Esophagus muscularis mucosa (tissue), 4 donors: Measurements from ENCODE around the gene PYDC1. TPM values are rescaled to one million over a fixed set of nuclear protein-coding genes. Genes with fewer than 3 reads are reported as not detected.

Experiments used
- DNase-seq: peaks from one replicate; pipeline ENCODE4 v3.0.0-alpha.2; 2017; ENCODE audit errors: extremely low spot score
- H3K27ac ChIP-seq, 4 donors: fragments of 200-600 bp; sonication (generic); replicated peaks in 1 of 4; 1 replicate in 3 of 4; 2 replicates in 1 of 4; pipeline ENCODE4 v1.5.1; 2016 to 2019; ENCODE audit warnings: mild to moderate bottlenecking in 1 of 4
- H3K27me3 ChIP-seq, 4 donors: fragments of 200-600 bp; sonication (generic); one replicate each; pipeline versions ENCODE4 v1.5.1 to v1.6.0; 2016 to 2019
- H3K36me3 ChIP-seq, 4 donors: fragments of 200-600 bp; sonication (generic); one replicate each; pipeline ENCODE4 v1.5.1; 2016 to 2019
- H3K4me1 ChIP-seq, 4 donors: fragments of 200-600 bp; sonication (generic); one replicate each; pipeline ENCODE4 v1.5.1; 2016 to 2019
- H3K4me3 ChIP-seq, 4 donors: fragments of 200-600 bp; sonication (generic); 1 replicate in 2 of 4; 2 replicates in 2 of 4; pipeline ENCODE4 v1.5.1; 2016 to 2019; ENCODE audit warnings: mild to moderate bottlenecking in 4 of 4, moderate library complexity in 1 of 4
- H3K9me3 ChIP-seq, 4 donors: fragments of 200-600 bp; sonication (generic); 1 replicate in 3 of 4; 2 replicates in 1 of 4; pipeline ENCODE4 v1.5.1; 2016 to 2019
- EP300 ChIP-seq: sonication (generic); formaldehyde crosslinking; IDR thresholded peaks from one replicate; pipeline ENCODE4 v1.6.1; 2017; ENCODE audit warnings: antibody characterized with exemption
- POLR2A ChIP-seq: fragments of 450-650 bp; IDR thresholded peaks from one replicate; pipeline ENCODE4 v1.6.1; 2017; ENCODE audit warnings: antibody characterized with exemption, moderate library complexity, mild to moderate bottlenecking, low read depth
- POLR2AphosphoS5 ChIP-seq, 2 donors: sonication (generic); formaldehyde crosslinking; IDR thresholded peaks; one replicate each; pipeline ENCODE4 v1.6.1; 2017; ENCODE audit warnings: antibody characterized with exemption in 2 of 2
- WGBS: methylation state at CpG from one replicate; pipeline ENCODE4 v1.1.5; 2018; 5-methylcytosine and 5-hydroxymethylcytosine counted together
- intact Hi-C: fragments of 100-400 bp; cut with DNase I; formaldehyde crosslinking; loops from one replicate; pipeline ENCODE4 v1.15.1; 2023
- total RNA-seq, 4 donors: library from RNA; depleted of rRNA; stranded (reverse); fragments of >200 nt; gene quantifications; one replicate each; pipeline versions ENCODE4 v1.1.0 to v1.2.1, GENCODE V29; 2016
- TF ChIP-seq, protein P1 (sequence below), 3 experiments: fragments of 200-600 bp in 2 of 3; fragments of 450-650 bp in 1 of 3; sonication (generic) in 2 of 3; IDR thresholded peaks; one replicate each; pipeline ENCODE4 v1.5.1; 2017 to 2019; ENCODE audit warnings: antibody characterized with exemption in 3 of 3, mild to moderate bottlenecking in 2 of 3, moderate library complexity in 1 of 3

Gene PYDC1
- total RNA-seq, 4 donors from 2014 or later, result not detected

DNA sequence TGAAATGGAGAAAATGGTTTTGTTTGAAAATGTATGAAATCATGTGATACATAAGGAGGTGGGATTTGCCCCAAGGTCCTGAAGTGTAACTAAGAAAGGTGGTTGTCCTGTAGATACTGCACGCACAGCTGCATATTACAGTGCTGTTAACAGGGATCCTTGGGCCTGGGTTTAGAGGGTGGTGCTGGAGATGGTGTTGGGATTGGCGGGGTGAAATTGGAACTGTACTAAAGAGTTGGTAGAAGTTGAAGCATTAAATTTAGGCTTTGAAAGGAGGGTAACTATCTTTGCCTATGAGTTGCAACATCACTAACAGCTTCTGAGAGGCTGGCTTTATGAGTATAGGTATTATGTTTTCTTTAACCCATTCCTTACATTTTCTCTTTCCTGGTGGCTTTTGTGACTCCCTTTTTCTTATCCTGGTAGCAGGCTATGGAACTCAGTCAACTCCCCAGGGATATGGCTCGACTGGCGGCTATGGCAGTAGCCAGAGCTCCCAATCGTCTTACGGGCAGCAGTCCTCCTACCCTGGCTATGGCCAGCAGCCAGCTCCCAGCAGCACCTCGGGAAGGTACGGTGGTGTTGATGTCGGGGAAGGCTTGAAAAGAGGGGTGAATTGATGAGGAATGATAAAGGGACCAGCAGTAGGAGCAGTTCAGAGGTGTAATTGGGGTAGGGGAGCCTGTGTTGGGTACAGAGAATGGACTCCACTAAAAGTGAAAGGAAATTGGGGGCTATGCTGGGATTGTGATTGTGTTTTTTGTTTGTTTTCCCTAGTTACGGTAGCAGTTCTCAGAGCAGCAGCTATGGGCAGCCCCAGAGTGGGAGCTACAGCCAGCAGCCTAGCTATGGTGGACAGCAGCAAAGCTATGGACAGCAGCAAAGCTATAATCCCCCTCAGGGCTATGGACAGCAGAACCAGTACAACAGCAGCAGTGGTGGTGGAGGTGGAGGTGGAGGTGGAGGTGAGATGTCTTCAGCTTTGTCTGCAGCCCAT, 33.2 kb downstream of the PYDC1 start:
- H3K27me3 ChIP-seq, result no peaks in the 10 kb centered on the region
- no peak for DNase-seq
- H3K27ac ChIP-seq, result no peak overlapping the region
- H3K4me1 ChIP-seq, result peaks cover 29 to 45% (median 44%) of the 10 kb centered on the region in 4 donors
- intact Hi-C loops, result no loop called here
- 65% methylated on average over 10 of the region's 10 CpGs for WGBS
- TF ChIP-seq EP300 (no peak), POLR2AphosphoS5 (IDR thresholded peaks at IDR 0.05) (no peak)
- H3K4me3 ChIP-seq, result no peak overlapping the region
- peaks cover 47 to 65% (median 63%) of the 10 kb centered on the region in 4 donors for H3K36me3 ChIP-seq
- no peaks in the 10 kb centered on the region for H3K9me3 ChIP-seq

DNA sequence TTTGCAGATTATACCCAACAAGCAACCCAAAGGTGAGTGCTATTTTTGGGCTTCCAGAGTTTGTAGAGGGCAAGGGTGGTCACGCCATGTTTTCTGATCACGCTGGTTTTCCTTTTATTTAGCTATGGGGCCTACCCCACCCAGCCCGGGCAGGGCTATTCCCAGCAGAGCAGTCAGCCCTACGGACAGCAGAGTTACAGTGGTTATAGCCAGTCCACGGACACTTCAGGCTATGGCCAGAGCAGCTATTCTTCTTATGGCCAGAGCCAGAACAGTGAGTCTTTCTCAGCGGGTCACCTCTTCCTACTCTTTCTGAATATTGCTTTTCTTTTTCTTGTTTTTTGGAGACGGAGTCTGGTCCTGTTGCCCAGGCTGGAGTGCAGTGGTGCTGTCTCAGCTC, 34.5 kb downstream of the PYDC1 start:
- Histone ChIP-seq H3K4me3 (peak overlapping the region; percentile 80 to 99 (median 88)), H3K27ac (peak overlapping the region in 2 of 4 donors; percentile 4 to 97), H3K9me3 (no peaks in the 10 kb centered on the region), H3K27me3 (no peaks in the 10 kb centered on the region), H3K36me3 (peaks cover 36 to 52% (median 50%) of the 10 kb centered on the region in 4 donors), H3K4me1 (peaks cover 29 to 48% (median 45%) of the 10 kb centered on the region in 4 donors)
- no peak for DNase-seq
- TF ChIP-seq POLR2AphosphoS5 (IDR thresholded peaks at IDR 0.05), result no peak
- no peak for TF ChIP-seq POLR2A
- TF ChIP-seq EP300, result no peak
- TF ChIP-seq, protein P1, sequence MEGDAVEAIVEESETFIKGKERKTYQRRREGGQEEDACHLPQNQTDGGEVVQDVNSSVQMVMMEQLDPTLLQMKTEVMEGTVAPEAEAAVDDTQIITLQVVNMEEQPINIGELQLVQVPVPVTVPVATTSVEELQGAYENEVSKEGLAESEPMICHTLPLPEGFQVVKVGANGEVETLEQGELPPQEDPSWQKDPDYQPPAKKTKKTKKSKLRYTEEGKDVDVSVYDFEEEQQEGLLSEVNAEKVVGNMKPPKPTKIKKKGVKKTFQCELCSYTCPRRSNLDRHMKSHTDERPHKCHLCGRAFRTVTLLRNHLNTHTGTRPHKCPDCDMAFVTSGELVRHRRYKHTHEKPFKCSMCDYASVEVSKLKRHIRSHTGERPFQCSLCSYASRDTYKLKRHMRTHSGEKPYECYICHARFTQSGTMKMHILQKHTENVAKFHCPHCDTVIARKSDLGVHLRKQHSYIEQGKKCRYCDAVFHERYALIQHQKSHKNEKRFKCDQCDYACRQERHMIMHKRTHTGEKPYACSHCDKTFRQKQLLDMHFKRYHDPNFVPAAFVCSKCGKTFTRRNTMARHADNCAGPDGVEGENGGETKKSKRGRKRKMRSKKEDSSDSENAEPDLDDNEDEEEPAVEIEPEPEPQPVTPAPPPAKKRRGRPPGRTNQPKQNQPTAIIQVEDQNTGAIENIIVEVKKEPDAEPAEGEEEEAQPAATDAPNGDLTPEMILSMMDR (IDR thresholded peaks at IDR 0.05), result no peak
- intact Hi-C loops, result no loop called here
- 20% methylated on average over 7 of the region's 7 CpGs for WGBS

DNA sequence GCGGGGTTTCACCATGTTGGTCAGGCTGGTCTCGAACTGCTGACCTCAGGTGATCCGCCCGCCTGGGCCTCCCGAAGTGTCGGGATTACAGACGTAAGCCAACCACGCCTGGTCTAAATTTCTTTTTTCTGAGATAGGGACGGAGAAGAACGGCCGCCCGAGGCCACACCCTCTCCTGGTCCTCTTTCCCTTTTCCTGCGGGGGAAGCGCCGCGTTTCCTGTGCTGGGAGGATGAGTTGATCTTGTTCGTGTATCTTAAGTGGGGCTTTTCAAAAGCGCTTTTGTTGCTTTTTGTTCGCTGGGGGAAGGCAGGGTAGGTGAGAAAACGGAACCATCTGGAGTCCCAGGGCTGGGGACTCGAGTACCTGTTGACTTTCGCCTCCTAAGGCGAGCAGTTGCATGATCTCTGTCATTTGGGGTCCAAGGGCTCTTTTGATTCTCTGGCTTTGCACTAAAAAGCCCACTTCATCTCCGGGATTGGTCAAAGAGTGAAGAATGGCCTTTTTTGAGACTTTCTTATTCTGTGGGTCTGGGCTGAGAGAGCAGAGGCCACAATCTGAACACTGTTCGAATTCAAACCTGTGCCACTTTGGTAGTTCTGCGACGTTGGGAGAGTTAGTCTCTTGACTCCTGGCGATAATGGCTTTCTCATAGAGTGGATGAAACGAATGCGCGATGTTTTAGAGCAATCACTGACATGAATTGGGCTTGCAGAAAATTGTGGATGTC, 35.7 kb downstream of the PYDC1 start:
- intact Hi-C loops, result no loop called here
- peak overlapping the region; percentile 80 to 99 (median 88) for H3K4me3 ChIP-seq

DNA sequence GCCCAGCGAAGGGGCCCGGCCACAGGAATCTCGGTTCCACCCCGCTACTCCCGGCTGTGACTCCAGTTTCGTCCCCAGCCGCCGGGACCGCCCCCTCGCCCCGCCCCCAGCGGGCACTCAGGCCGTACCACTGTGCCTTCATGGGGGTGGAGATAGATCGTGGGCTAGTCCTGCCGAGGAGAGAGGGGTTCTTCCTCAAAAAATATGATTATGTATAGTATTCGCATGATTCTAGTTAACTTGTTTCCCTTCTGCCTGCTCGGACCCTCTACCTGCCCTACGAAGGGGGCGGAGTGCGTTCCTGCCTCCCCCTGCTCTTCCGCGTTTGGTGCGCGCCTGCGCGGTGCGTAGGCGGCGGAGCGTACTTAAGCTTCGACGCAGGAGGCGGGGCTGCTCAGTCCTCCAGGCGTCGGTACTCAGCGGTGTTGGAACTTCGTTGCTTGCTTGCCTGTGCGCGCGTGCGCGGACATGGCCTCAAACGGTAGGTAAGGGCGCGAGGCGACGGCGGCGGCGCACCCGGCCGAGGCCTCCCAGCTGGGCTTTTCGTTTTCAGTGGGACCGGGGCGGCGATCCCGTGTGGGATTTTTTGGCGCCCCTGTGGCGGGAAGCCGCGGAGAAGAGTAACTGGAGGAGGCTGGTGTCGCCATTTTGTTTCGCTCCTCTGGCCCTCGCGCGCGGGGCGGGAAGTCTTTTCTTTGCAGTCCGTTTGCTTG, 37.0 kb downstream of the PYDC1 start, which contains the start of gene FUS:
FUS (plus strand) TSS at position 393 of the 713 bp plus-strand sequence; CDS start at position 469, 76 bp downstream.
- DNase-seq, result peak; percentile 98
- TF ChIP-seq POLR2A, result peak; percentile 99
- peak; percentile 99 to 100 for TF ChIP-seq POLR2AphosphoS5 (IDR thresholded peaks at IDR 0.05)
- TF ChIP-seq, protein P1 (IDR thresholded peaks at IDR 0.05), result no peak
- TF ChIP-seq EP300, result no peak
- H3K4me1 ChIP-seq, result peaks cover 29 to 48% (median 42%) of the 10 kb centered on the region in 4 donors
- H3K27ac ChIP-seq, result peak within 1 kb of the TSS; percentile 95 to 99 (median 96)
- H3K27me3 ChIP-seq, result no peaks in the 10 kb centered on the region
- H3K36me3 ChIP-seq, result peaks cover 12 to 27% (median 25%) of the 10 kb centered on the region in 4 donors
- H3K4me3 ChIP-seq, result peak within 1 kb of the TSS; percentile 80 to 99 (median 88)
- WGBS, result 0% methylated on average over 3 of the region's 69 CpGs
- intact Hi-C loops, result loop anchor here (5.0 kb wide), 1 partner anchor 262 kb away; the partner anchor contains the start of gene ZNF843
- no peaks in the 10 kb centered on the region for H3K9me3 ChIP-seq

More for the DNA sequence above, 35.7 kb downstream of the PYDC1 start:
- H3K27me3 ChIP-seq, result no peaks in the 10 kb centered on the region
- H3K4me1 ChIP-seq, result peaks cover 29 to 48% (median 42%) of the 10 kb centered on the region in 4 donors
- peaks cover 25 to 41% (median 39%) of the 10 kb centered on the region in 4 donors for H3K36me3 ChIP-seq
- 8% methylated on average over 26 of the region's 31 CpGs for WGBS
- no peaks in the 10 kb centered on the region for H3K9me3 ChIP-seq
- no peak for DNase-seq
- TF ChIP-seq POLR2A (no peak), EP300 (no peak), POLR2AphosphoS5 (IDR thresholded peaks at IDR 0.05) (no peak)
- TF ChIP-seq, protein P1 (IDR thresholded peaks at IDR 0.05), result no peak
- H3K27ac ChIP-seq, result peak overlapping the region; percentile 95 to 99 (median 96)
